ENCODE results near the gene COG4. TPM values are rescaled to one million over a fixed set of nuclear protein-coding genes. Genes with fewer than 3 reads are reported as not detected.

COG4 gene
- polyA plus RNA-seq, 3 donors, result 37.6 to 40.6 (median 40.1) TPM

DNA sequence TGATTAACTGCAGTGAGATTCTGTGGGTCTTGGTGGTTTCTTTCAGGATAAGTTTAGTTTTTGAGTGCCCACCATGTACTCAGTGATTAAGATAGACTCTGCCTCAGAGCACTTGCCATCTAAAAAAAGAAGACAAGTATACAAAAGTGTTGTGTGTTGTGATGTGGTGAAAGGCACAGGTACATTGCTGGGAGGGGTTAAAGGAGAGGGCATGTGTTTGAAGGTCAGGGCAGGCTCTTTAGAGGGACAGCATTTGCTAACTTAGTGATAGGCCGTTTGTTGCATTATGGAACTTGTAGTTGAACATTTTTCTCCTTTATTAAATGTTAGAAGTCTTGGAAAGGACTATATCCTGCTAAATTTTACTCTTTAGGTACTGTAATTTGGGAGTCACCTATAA, 26.7 kb upstream of the COG4 start:
- Histone ChIP-seq H3K9ac (ENCODE audit: insufficient read depth, low read length, poor library complexity, severe bottlenecking) (no peak overlapping the region), H3K4me2 (replicated peaks; ENCODE audit: extremely low read depth, low read length, poor library complexity, severe bottlenecking) (no peak overlapping the region), H3K27ac (ENCODE audit: low read depth in 1 of 2, low read length in 2 of 2) (peak overlapping the region in 1 of 2 donors; percentile 2), H4K20me1 (ENCODE audit: insufficient read depth, low read length) (peaks cover 76% of the 10 kb centered on the region), H2AFZ (ENCODE audit: insufficient read depth, low read depth, low read length, poor library complexity, severe bottlenecking) (no peak overlapping the region), H3K4me1 (ENCODE audit: control insufficient read depth in 1 of 2, insufficient read depth in 2 of 2, low read length in 2 of 2) (no peaks in the 10 kb centered on the region), H3K36me3 (replicated peaks in 1 of 2; ENCODE audit: control insufficient read depth in 1 of 2, insufficient read depth in 2 of 2, low read length in 2 of 2) (peaks cover 95 to 100% of the 10 kb centered on the region in 2 donors), H3K27me3 (ENCODE audit: control insufficient read depth in 2 of 2, insufficient read depth in 2 of 2, low read length in 2 of 2) (no peaks in the 10 kb centered on the region), H3K9me3 (replicated peaks in 1 of 2; ENCODE audit: control insufficient read depth in 1 of 2, insufficient read depth in 1 of 2, low read length in 2 of 2) (no peaks in the 10 kb centered on the region), H3K79me2 (ENCODE audit: insufficient read depth, low read length) (peaks cover 54% of the 10 kb centered on the region), H3K4me3 (replicated peaks in 1 of 3; ENCODE audit: low read depth in 2 of 3, low read length in 3 of 3) (no peak overlapping the region)
- Mint-ChIP-seq H3K4me3 (no peak overlapping the region), H3K9me3 (no peaks in the 10 kb centered on the region), H3K36me3 (peaks cover 79 to 89% of the 10 kb centered on the region in 2 donors), H3K27me3 (ENCODE audit: low read depth in 3 of 3) (no peaks in the 10 kb centered on the region), H3K27ac (peak overlapping the region in 2 of 7 donors; percentile 5 to 8), H3K4me1 (no peaks in the 10 kb centered on the region)
- DNase-seq, result no peak
- intact Hi-C loops (cut with micrococcal nuclease), result no loop called here
- no CpG with 5 or more reads among the region's 1 CpG for WGBS (ENCODE audit: insufficient coverage)
- TF ChIP-seq, protein P1, sequence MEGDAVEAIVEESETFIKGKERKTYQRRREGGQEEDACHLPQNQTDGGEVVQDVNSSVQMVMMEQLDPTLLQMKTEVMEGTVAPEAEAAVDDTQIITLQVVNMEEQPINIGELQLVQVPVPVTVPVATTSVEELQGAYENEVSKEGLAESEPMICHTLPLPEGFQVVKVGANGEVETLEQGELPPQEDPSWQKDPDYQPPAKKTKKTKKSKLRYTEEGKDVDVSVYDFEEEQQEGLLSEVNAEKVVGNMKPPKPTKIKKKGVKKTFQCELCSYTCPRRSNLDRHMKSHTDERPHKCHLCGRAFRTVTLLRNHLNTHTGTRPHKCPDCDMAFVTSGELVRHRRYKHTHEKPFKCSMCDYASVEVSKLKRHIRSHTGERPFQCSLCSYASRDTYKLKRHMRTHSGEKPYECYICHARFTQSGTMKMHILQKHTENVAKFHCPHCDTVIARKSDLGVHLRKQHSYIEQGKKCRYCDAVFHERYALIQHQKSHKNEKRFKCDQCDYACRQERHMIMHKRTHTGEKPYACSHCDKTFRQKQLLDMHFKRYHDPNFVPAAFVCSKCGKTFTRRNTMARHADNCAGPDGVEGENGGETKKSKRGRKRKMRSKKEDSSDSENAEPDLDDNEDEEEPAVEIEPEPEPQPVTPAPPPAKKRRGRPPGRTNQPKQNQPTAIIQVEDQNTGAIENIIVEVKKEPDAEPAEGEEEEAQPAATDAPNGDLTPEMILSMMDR (IDR thresholded peaks at IDR 0.05), result no peak

- peaks cover 95 to 100% of the 10 kb centered on the region in 2 donors for H3K36me3 ChIP-seq (replicated peaks in 1 of 2; ENCODE audit: control insufficient read depth in 1 of 2, insufficient read depth in 2 of 2, low read length in 2 of 2)
- H3K9me3 Mint-ChIP-seq, result no peaks in the 10 kb centered on the region
- no peak overlapping the region for H3K9ac ChIP-seq (ENCODE audit: insufficient read depth, low read length, poor library complexity, severe bottlenecking)
- H3K79me2 ChIP-seq (ENCODE audit: insufficient read depth, low read length), result peaks cover 60% of the 10 kb centered on the region
- no peaks in the 10 kb centered on the region for H3K4me1 ChIP-seq (ENCODE audit: control insufficient read depth in 1 of 2, insufficient read depth in 2 of 2, low read length in 2 of 2)
- 90% methylated on average over 2 of the region's 2 CpGs for WGBS (ENCODE audit: insufficient coverage)
- no peak overlapping the region for H3K27ac ChIP-seq (ENCODE audit: low read depth in 1 of 2, low read length in 2 of 2)
- peaks cover 78 to 88% of the 10 kb centered on the region in 2 donors for H3K36me3 Mint-ChIP-seq
- no peaks in the 10 kb centered on the region for H3K27me3 ChIP-seq (ENCODE audit: control insufficient read depth in 2 of 2, insufficient read depth in 2 of 2, low read length in 2 of 2)
- peaks cover 76% of the 10 kb centered on the region for H4K20me1 ChIP-seq (ENCODE audit: insufficient read depth, low read length)
- intact Hi-C loops (cut with micrococcal nuclease), result no loop called here
- H3K4me3 Mint-ChIP-seq, result no peak overlapping the region
- H3K27ac Mint-ChIP-seq, result peak overlapping the region in 1 of 7 donors; percentile 10
- TF ChIP-seq, protein P1 (IDR thresholded peaks at IDR 0.05), result no peak
- DNase-seq, result no peak
- no peaks in the 10 kb centered on the region for H3K9me3 ChIP-seq (replicated peaks in 1 of 2; ENCODE audit: control insufficient read depth in 1 of 2, insufficient read depth in 1 of 2, low read length in 2 of 2)
- H2AFZ ChIP-seq (ENCODE audit: insufficient read depth, low read depth, low read length, poor library complexity, severe bottlenecking), result no peak overlapping the region
- no peak overlapping the region for H3K4me3 ChIP-seq (replicated peaks in 1 of 3; ENCODE audit: low read depth in 2 of 3, low read length in 3 of 3)
- no peak overlapping the region for H3K4me2 ChIP-seq (replicated peaks; ENCODE audit: extremely low read depth, low read length, poor library complexity, severe bottlenecking)
- no peaks in the 10 kb centered on the region for H3K4me1 Mint-ChIP-seq
- no peaks in the 10 kb centered on the region for H3K27me3 Mint-ChIP-seq (ENCODE audit: low read depth in 3 of 3)
Observed at GRCh38 chr16:70548936-70549335, 25.6 kb upstream of the COG4 start.
